ACC112 (cell line): ENCODE measurements around the gene PARD3B.

Source experiments
- H2AFZ ChIP-seq: fragments of 200-600 bp; sonication (generic); one replicate; pipeline ENCODE4 v1.6.0; 2017; ENCODE audit warnings: antibody characterized with exemption, low read length; ENCODE audit not compliant: unreplicated experiment
- H3K27ac ChIP-seq: fragments of 200-600 bp; sonication (generic); 2 replicates; pipeline ENCODE4 v1.5.1; 2014; ENCODE audit warnings: low read depth, mild to moderate bottlenecking, antibody characterized with exemption, low read length, moderate library complexity
- H3K27me3 ChIP-seq: fragments of 200-600 bp; sonication (generic); 2 replicates; pipeline ENCODE4 v1.6.1; 2014; ENCODE audit warnings: mild to moderate bottlenecking, antibody characterized with exemption, low read length, moderate library complexity, mixed read lengths; ENCODE audit not compliant: insufficient read depth
- H3K36me3 ChIP-seq: fragments of 200-600 bp; sonication (generic); 2 replicates; pipeline ENCODE4 v1.6.1; 2016; ENCODE audit warnings: mild to moderate bottlenecking, antibody characterized with exemption, low read length, moderate library complexity, mixed read lengths; ENCODE audit not compliant: insufficient read depth
- H3K4me1 ChIP-seq: fragments of 200-600 bp; sonication (generic); one replicate; pipeline ENCODE4 v1.6.1; 2016; ENCODE audit warnings: low read length, mixed read lengths; ENCODE audit not compliant: insufficient read depth, unreplicated experiment, control insufficient read depth
- H3K4me3 ChIP-seq: fragments of 200-600 bp; sonication (generic); 2 replicates; pipeline ENCODE4 v1.5.1; 2014; ENCODE audit warnings: mild to moderate bottlenecking, low read depth, low read length
- H3K79me2 ChIP-seq: fragments of 200-600 bp; sonication (generic); one replicate; pipeline ENCODE4 v1.6.0; 2016; ENCODE audit warnings: low read length; ENCODE audit not compliant: control insufficient read depth, unreplicated experiment, insufficient read depth

Gene PARD3B

DNA sequence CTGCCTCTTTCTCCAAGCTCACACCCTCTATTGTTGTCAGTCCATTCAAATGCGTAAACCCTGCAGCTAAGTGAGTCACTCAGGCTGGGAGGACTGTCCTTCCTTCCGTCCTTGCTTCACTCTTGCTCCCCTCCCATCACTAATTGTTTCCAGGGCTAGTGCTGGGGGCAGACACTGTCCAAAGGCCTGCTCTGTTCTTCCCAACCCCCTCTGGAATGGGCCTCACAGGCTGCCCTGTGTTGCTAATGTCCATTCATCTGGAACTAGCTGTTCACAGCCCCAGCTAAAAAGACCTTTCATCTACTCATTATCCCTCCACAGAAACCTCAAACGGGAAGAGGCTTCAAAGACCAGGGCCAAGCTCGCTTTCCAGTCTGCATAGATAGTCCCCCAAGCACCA, 1105.2 kb downstream of the PARD3B start:
- H3K27ac ChIP-seq = no peak overlapping the region
- no peak overlapping the region for H2AFZ ChIP-seq
- no peak overlapping the region for H3K4me3 ChIP-seq
- H3K27me3 ChIP-seq = no peaks in the 10 kb centered on the region
- H3K79me2 ChIP-seq = no peaks in the 10 kb centered on the region
- peaks cover 9% of the 10 kb centered on the region for H3K4me1 ChIP-seq
- no peaks in the 10 kb centered on the region for H3K36me3 ChIP-seq

DNA sequence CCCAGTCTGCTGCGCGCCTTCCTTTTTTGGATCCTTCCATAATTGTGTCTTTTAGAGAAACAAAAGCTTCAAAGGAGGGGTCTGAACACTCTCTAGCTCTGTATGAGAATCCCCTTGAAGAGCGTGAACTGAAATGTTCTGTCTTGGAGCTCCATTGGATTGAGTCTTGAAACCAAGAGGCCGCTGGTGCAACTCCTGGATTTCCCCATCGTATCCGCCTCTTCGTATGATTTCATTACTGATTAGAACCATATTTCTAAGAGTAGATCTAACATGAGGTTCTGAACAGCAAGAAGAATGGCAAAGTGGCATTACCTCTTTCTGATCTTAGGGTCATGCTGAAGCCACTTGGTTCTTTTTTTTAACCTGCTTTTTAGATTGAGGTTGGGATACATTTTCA, 1105.7 kb downstream of the PARD3B start:
- H2AFZ ChIP-seq = no peak overlapping the region
- H3K4me1 ChIP-seq = peaks cover 9% of the 10 kb centered on the region
- H3K4me3 ChIP-seq = no peak overlapping the region
- no peaks in the 10 kb centered on the region for H3K79me2 ChIP-seq
- H3K27ac ChIP-seq = no peak overlapping the region
- no peaks in the 10 kb centered on the region for H3K36me3 ChIP-seq
- H3K27me3 ChIP-seq = no peaks in the 10 kb centered on the region

DNA sequence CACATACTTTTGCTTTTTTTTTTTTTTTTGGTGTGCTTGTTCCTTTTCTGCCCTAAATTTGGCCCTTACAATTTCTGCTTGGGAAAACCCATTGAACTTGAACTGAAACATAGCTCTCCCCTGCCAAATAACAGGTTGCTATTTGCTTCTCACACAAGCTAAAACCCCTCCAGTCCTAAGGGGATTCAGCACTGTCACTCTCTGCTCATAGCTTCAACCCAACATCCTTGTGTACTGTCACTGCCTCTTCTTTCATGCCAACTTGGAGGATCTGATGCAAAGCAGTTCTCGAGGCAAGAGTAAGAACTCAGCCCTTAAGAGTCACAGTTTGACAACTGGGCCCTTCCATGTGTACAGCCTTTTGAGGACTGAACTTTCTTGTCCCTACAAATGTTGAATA, 1106.4 kb downstream of the PARD3B start:
- no peak overlapping the region for H2AFZ ChIP-seq
- no peak overlapping the region for H3K27ac ChIP-seq
- no peaks in the 10 kb centered on the region for H3K27me3 ChIP-seq
- H3K79me2 ChIP-seq = no peaks in the 10 kb centered on the region
- no peak overlapping the region for H3K4me3 ChIP-seq
- peaks cover 9% of the 10 kb centered on the region for H3K4me1 ChIP-seq
- H3K36me3 ChIP-seq = no peaks in the 10 kb centered on the region

DNA sequence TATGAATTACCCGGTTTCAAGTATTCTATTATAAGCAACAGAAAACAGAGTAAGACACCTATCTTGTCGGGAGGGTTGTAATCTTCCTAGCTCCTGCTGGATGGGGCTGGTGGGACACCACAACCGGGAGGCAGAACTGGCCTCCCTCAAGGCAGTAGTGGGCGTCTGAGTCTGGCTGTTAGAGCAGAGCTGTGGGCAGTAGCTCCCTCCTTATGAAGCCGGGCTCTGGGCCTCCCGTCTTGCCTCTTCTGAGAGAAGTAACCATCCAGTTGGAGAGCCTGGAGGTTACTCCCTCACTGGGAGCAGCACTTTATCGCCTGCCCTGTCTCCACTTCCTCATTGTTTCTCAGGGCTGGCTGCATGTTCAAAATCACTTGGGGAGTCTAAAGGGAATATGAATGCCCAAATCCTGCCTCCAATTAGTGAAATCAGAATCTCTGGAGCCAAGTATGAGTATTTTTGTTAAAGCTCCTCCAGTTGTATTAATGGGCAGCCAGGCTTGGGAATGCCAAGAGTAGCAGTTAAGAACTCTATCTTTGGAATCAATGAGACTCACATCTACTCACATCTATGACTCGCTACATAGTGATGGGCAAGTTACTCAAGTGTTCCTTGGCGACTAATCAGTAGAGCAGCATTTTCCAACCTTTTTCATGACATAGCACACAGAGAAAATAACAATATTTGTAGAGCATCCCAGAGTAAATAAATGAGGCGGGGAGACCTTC, 1109.8 kb downstream of the PARD3B start:
- Histone ChIP-seq H3K4me1 (peaks cover 28% of the 10 kb centered on the region), H3K36me3 (no peaks in the 10 kb centered on the region), H3K27me3 (no peaks in the 10 kb centered on the region), H3K4me3 (no peak overlapping the region), H2AFZ (peak overlapping the region; percentile 47), H3K27ac (peak overlapping the region; percentile 25), H3K79me2 (no peaks in the 10 kb centered on the region)

DNA sequence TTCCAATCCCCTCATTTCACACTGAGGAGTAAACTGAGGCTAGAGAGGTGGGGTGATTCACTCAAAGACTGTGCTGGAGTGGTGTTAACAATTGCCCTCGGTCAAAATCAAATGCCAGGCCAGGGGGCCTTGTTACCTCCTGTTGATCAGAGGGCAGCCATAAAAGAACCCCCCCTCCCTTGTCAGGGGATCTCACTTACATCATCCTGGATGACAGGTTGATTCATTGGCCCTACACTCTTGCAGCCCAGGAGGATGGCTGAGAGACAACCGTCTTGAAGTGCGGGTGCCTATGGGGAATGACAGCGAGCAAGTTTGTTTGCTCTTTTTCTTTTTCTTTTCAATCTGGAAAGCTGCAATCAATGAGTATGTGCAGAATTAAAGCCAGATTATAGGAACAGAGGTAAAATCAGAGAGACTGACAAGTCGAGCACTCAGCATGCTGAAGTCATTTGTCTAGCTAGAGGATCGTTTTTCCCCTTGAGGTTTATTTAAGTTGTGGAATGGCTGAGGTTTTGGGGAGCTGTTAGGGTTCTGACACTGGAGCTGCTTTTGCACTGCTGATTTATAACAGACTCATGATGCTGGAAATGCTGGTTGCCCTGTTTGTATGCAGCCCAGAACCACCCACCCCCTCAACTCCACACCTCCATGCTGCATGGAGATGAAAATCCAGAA, 1110.6 kb downstream of the PARD3B start:
- Histone ChIP-seq H3K4me3 (no peak overlapping the region), H3K27ac (no peak overlapping the region), H3K79me2 (no peaks in the 10 kb centered on the region), H3K36me3 (no peaks in the 10 kb centered on the region), H3K4me1 (peaks cover 33% of the 10 kb centered on the region), H2AFZ (no peak overlapping the region), H3K27me3 (no peaks in the 10 kb centered on the region)

DNA sequence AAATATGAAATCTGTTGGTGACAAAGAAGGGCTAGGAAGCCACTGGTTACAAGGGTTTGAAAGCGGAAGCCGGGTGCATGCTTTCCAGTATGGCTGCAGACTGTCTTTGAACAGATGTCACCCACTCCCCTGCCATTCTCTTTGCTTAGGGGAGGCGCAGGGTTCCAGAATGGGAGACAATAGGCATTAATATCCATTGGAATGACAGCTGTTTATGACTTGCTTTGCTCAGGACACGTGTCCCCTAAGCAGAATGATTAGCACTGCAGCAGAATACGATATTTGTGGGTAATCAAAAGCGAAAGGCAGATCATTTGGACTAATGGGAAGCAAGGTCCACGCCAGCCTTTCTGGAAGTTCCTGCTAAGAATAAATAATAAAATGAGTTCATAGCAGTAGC, 1111.2 kb downstream of the PARD3B start:
- Histone ChIP-seq H3K4me1 (peaks cover 38% of the 10 kb centered on the region), H3K27ac (no peak overlapping the region), H3K79me2 (no peaks in the 10 kb centered on the region), H3K4me3 (no peak overlapping the region), H2AFZ (no peak overlapping the region), H3K36me3 (no peaks in the 10 kb centered on the region), H3K27me3 (no peaks in the 10 kb centered on the region)

DNA sequence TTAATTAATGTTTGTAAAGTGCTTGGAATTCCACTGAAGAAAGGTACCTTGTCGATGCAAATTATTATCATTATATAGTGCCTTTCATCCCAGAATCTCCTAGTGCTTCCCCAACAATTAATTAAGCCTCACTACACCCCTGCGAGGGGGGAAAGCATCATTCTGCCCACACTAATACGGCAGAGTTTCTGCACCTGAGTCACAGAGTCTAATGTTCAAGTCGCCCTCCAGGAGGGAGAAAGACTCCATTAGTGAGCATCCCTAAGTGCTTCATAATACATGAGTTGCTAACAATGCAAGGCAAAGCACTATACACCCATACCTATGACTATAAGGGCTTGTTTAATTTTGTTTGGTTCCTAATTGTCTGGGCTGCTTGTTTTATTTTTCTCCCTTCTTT, 1111.7 kb downstream of the PARD3B start:
- no peak overlapping the region for H3K27ac ChIP-seq
- H3K36me3 ChIP-seq = no peaks in the 10 kb centered on the region
- H3K4me3 ChIP-seq = no peak overlapping the region
- no peaks in the 10 kb centered on the region for H3K79me2 ChIP-seq
- no peaks in the 10 kb centered on the region for H3K27me3 ChIP-seq
- H2AFZ ChIP-seq = no peak overlapping the region
- H3K4me1 ChIP-seq = peaks cover 38% of the 10 kb centered on the region

DNA sequence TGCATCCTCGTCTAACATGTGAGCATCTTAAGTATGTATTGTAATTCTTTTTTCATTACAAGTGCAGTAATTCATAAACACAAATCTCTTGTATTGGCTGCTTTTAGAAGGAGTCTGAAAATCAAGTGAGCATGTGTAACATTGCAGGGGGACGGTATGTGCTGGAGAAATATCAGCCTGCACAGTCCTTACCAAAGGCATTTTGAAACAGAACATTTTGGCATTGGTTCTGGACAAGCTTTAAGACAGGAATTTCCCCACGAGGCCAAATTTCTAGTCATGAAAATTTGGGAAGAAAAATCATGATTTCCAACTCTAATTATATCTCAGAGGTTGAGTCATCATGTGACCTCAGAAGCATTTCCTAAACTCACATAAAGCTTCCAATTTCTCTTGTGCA, 1112.3 kb downstream of the PARD3B start:
- Histone ChIP-seq H3K79me2 (no peaks in the 10 kb centered on the region), H3K36me3 (no peaks in the 10 kb centered on the region), H3K4me3 (no peak overlapping the region), H3K27me3 (no peaks in the 10 kb centered on the region), H3K27ac (no peak overlapping the region), H2AFZ (no peak overlapping the region), H3K4me1 (peaks cover 38% of the 10 kb centered on the region)

DNA sequence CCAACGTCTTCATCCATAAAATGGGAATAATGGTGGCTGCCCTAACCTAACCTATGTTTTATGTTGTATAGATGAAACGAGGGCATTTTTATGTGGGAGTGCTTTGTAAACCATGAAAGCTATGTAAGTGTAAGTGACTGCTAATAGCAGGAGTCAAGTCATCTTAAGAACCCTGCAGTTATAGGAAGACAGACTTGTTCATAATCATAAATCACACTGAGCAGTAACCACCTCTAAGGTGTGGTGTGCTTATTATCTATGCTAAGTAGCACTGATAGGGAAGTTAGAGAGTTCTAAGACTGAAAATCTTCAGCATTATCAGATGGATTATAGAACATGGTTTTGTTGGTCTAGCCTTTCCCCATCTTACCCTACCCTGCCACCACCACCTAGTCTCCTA, 1112.8 kb downstream of the PARD3B start:
- no peaks in the 10 kb centered on the region for H3K79me2 ChIP-seq
- H3K36me3 ChIP-seq = no peaks in the 10 kb centered on the region
- no peaks in the 10 kb centered on the region for H3K27me3 ChIP-seq
- H2AFZ ChIP-seq = no peak overlapping the region
- H3K4me3 ChIP-seq = no peak overlapping the region
- H3K4me1 ChIP-seq = peaks cover 38% of the 10 kb centered on the region
- no peak overlapping the region for H3K27ac ChIP-seq

DNA sequence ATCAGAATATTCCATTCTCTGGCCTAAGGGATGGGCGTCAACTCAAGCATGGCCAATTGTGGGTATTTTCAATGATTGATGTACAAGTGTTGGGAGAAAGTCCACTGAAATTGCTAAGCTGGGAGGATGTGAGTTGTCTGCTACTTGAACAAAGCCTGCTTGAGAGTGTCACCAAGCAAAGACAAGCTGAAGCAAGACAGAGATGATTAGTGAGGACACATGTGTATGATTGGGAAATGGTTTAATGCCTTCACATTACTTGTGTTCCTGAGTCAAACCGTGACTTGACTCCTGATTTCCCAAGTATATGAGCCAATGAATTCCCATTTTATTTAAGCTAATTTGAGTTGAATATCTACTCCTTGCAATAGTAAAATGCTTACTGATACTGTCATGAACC, 1113.3 kb downstream of the PARD3B start:
- Histone ChIP-seq H3K27me3 (no peaks in the 10 kb centered on the region), H3K27ac (no peak overlapping the region), H3K4me3 (no peak overlapping the region), H2AFZ (no peak overlapping the region), H3K36me3 (no peaks in the 10 kb centered on the region), H3K4me1 (peaks cover 38% of the 10 kb centered on the region), H3K79me2 (no peaks in the 10 kb centered on the region)

DNA sequence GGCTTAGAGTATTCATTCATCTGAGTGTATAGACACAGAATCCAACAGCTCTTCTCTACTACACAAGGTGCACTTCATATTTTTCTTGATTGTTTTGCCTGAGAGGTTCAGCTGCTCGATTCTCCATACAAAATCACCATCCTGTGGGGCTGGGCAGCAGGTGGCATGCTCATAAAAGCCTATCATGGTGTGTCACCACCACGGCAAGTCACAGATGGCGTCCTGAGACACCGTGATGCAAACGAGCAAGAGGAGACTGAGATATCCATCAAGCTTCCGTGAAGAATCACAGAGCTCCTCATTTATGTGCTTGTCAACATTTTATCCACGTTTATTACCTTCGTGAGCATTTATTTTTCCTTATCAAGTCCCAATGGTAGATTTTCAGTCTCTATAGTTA, 1114.6 kb downstream of the PARD3B start:
- Histone ChIP-seq H3K36me3 (no peaks in the 10 kb centered on the region), H2AFZ (no peak overlapping the region), H3K79me2 (no peaks in the 10 kb centered on the region), H3K27me3 (no peaks in the 10 kb centered on the region), H3K4me1 (peaks cover 35% of the 10 kb centered on the region), H3K4me3 (no peak overlapping the region), H3K27ac (no peak overlapping the region)
